ENCODE results near the gene TMEM125.

Gene TMEM125

DNA sequence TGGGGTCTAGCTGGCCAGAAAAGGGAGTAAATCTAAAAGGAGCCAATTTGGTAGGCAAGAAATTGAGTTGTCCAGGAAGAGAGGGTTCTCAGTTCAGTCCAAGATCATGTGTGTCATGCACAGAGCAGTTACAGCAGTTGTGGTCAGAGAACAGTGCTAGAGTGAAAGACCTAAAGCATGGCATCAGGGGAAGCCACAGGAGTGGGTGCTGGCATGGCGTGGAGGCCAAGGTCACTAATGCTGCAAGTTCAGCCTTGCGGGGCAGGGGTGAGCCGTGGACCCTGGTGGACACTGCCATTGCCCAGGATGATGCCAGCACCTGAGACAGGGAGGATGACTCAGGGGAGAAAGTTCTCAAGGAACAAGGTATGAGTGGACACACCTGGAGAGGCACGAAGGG lies 16.6 kb upstream of the TMEM125 start:
- TF ChIP-seq, protein P1, sequence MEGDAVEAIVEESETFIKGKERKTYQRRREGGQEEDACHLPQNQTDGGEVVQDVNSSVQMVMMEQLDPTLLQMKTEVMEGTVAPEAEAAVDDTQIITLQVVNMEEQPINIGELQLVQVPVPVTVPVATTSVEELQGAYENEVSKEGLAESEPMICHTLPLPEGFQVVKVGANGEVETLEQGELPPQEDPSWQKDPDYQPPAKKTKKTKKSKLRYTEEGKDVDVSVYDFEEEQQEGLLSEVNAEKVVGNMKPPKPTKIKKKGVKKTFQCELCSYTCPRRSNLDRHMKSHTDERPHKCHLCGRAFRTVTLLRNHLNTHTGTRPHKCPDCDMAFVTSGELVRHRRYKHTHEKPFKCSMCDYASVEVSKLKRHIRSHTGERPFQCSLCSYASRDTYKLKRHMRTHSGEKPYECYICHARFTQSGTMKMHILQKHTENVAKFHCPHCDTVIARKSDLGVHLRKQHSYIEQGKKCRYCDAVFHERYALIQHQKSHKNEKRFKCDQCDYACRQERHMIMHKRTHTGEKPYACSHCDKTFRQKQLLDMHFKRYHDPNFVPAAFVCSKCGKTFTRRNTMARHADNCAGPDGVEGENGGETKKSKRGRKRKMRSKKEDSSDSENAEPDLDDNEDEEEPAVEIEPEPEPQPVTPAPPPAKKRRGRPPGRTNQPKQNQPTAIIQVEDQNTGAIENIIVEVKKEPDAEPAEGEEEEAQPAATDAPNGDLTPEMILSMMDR (IDR thresholded peaks at IDR 0.05; ENCODE audit: borderline replicate concordance, control extremely low read depth, extremely low read depth, insufficient read depth, missing control alignments), result no peak
- in situ Hi-C loops (cut with MboI; ENCODE audit: low sequenced_read_pairs, unreplicated experiment), result no loop called here
- no peak for DNase-seq (ENCODE audit: low spot score)

- in situ Hi-C loops (cut with MboI; ENCODE audit: low sequenced_read_pairs, unreplicated experiment), result no loop called here
- no peak for DNase-seq (ENCODE audit: low spot score)
- TF ChIP-seq, protein P1 (IDR thresholded peaks at IDR 0.05; ENCODE audit: borderline replicate concordance, control extremely low read depth, extremely low read depth, insufficient read depth, missing control alignments), result no peak
Observed at GRCh38 chr1:43253876-43254275, 15.9 kb upstream of the TMEM125 start.

DNA sequence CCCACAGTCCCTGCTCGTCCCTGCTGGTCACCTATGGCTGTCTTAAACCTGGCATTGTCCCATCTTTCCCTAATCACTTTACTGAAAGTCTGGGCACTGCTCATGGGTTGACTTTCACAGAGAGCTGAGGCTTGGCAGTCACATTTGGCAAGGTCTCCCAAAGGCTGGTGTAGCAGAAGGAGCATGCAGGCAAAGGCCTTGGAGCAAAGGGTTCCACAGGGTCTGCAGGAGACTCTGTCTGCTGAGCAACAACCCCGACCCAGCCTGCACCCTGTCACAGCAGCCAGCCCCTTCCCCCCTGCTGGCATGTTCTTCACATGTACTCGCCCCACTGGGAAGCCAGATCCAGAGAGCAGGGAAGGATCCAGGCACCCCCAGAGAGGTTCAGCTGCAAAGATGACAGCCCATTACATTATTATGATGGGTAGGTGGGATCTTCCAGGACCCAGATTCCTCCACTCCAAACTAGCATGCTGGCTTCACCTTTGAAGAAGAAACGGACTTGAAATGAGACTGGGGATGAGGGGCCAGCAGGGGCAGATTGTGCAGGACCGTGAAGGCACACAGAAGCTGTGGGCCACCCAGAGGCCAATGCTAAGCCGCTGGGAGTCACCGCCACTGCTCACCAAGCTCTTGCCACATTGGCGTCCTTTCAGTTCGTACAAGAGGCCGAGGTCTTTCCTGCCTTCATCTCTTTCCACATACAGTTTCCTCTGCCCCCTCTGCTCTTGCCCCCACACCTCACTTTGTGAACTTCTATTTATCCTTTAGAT lies 14.2 kb upstream of the TMEM125 start:
- TF ChIP-seq, protein P1 (IDR thresholded peaks at IDR 0.05; ENCODE audit: borderline replicate concordance, control extremely low read depth, extremely low read depth, insufficient read depth, missing control alignments), result no peak
- in situ Hi-C loops (cut with MboI; ENCODE audit: low sequenced_read_pairs, unreplicated experiment), result no loop called here
- DNase-seq (ENCODE audit: low spot score), result no peak

- TF ChIP-seq, protein P1 (IDR thresholded peaks at IDR 0.05; ENCODE audit: borderline replicate concordance, control extremely low read depth, extremely low read depth, insufficient read depth, missing control alignments), result no peak
- in situ Hi-C loops (cut with MboI; ENCODE audit: low sequenced_read_pairs, unreplicated experiment), result no loop called here
- no peak for DNase-seq (ENCODE audit: low spot score)
Observed at GRCh38 chr1:43256675-43257570, 12.9 kb upstream of the TMEM125 start.

DNA sequence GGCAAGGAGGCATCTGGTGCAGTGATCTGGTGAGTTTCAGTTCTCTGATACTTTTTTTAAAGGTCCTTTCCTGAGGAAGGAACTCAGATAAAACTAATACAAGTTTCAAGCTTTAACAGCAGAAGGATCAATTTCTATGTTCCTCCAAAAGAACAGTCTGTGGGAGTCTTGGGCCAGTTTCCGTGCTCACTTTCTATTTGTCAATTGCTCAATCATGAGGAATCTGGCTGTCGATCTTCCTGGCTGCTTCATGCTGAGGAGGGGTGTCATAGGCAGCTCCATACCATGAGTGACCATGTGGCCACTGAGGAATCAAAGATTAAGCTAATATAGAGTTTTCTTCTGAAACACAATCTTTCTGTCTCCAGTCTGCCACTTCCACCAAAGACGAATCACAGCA lies 11.4 kb upstream of the TMEM125 start:
- TF ChIP-seq, protein P1 (IDR thresholded peaks at IDR 0.05; ENCODE audit: borderline replicate concordance, control extremely low read depth, extremely low read depth, insufficient read depth, missing control alignments), result no peak
- in situ Hi-C loops (cut with MboI; ENCODE audit: low sequenced_read_pairs, unreplicated experiment), result no loop called here
- no peak for DNase-seq (ENCODE audit: low spot score)

- DNase-seq (ENCODE audit: low spot score), result no peak
- in situ Hi-C loops (cut with MboI; ENCODE audit: low sequenced_read_pairs, unreplicated experiment), result no loop called here
- TF ChIP-seq, protein P1 (IDR thresholded peaks at IDR 0.05; ENCODE audit: borderline replicate concordance, control extremely low read depth, extremely low read depth, insufficient read depth, missing control alignments), result no peak
Observed at GRCh38 chr1:43265431-43265830, 4.4 kb upstream of the TMEM125 start.

All from GM13976 (cell line).